Left lung (tissue), 10 donors: Measurements from ENCODE around the gene PLEKHA1. TPM values are rescaled to one million over a fixed set of nuclear protein-coding genes. Genes with fewer than 3 reads are reported as not detected.
A peak's percentile ranks its signal among the peaks of the same experiment; 100 is the strongest.

Experiments
- ATAC-seq: fragments of 200-7000 bp; cut with Tn5 transposase; one replicate; pipeline ENCODE4 v1.9.1; 2020; ENCODE audit warnings: moderate library complexity
- DNase-seq, 4 donors: peaks; one replicate each; pipeline ENCODE4 v3.0.0-alpha.2; 2013 to 2020
- H3K27ac ChIP-seq, 2 donors: fragments of 200-600 bp; sonication (generic) in 1 of 2; one replicate each; pipeline versions ENCODE4 v1.5.0 to v1.8.0; 2020 to 2021
- H3K27me3 ChIP-seq, 2 donors: fragments of 200-600 bp; sonication (generic) in 1 of 2; one replicate each; pipeline versions ENCODE4 v1.5.0 to v1.8.0; 2020 to 2021
- H3K36me3 ChIP-seq, 2 donors: fragments of 200-600 bp; sonication (generic) in 1 of 2; one replicate each; pipeline versions ENCODE4 v1.5.0 to v1.8.0; 2020 to 2021
- H3K4me1 ChIP-seq, 2 donors: fragments of 200-600 bp; one replicate each; pipeline ENCODE4 v1.8.0; 2021
- H3K4me3 ChIP-seq, 2 donors: fragments of 200-600 bp; sonication (generic) in 1 of 2; one replicate each; pipeline versions ENCODE4 v1.5.0 to v1.8.0; 2020 to 2021; ENCODE audit warnings: mild to moderate bottlenecking in 1 of 2
- H3K9me3 ChIP-seq, 2 donors: fragments of 200-600 bp; sonication (generic) in 1 of 2; one replicate each; pipeline versions ENCODE4 v1.5.0 to v1.8.0; 2020 to 2021
- intact Hi-C, 2 donors: fragments of 100-400 bp; cut with DNase I; formaldehyde crosslinking; loops; one replicate each; pipeline versions ENCODE4 v1.11.2 to v1.14.2; 2022
- polyA plus RNA-seq, 6 donors: library from polyadenylated mRNA; unstranded; fragments of 120-200 nt; gene quantifications; one replicate each; pipeline ENCODE4 v1.2.1, GENCODE V29; 2013; ENCODE audit not compliant: insufficient read length in 6 of 6
- total RNA-seq, 2 donors: library from RNA; stranded (reverse); fragmentation: NEBNext Ultra II Directional; extraction: Animal tissue kit (Norgen Biotek cat#: 25700); gene quantifications; one replicate each; pipeline ENCODE4 v1.2.1, GENCODE V29; 2021
- TF ChIP-seq, protein P1 (sequence below), 2 donors: fragments of 200-600 bp; sonication (generic) in 1 of 2; IDR thresholded peaks; one replicate each; pipeline versions ENCODE4 v1.5.0 to v1.8.0; 2021; ENCODE audit warnings: antibody characterized with exemption in 2 of 2
- donor health status: DM: no; HTN: yes; CAD: no.
- donor health status: DM: no; HTN: no; CAD: no.

Gene PLEKHA1
- total and polyA plus RNA-seq, 8 donors: 40.5 to 57.9 (median 43.4) TPM

DNA sequence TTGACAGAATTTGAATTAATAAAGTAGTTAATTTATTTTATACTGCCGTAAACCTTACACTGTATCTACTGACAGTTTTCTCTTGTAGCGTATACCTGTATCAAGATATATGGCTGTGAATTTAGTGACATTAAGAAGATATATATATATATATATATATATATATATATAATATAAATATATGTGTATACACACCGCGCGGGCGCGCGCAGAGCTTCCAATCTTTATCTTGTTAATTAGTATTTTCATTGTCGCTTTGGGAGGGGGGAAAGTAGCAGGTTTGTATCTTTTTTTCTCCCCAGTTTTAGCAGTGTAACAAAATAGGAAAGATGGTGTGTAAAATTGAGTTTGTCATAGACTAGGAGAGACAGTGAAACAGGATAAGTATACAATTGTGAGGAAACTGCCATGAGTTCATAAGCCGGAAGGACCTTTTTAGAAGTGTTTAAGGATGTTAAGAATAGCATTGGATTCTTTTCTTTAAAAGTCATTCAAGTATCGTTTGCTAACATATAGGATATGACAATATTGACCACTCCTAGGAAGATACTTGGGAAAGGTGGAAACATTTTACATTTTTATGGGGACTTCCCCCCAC is 2.0 kb downstream of the PLEKHA1 start:
- TF ChIP-seq, protein P1, sequence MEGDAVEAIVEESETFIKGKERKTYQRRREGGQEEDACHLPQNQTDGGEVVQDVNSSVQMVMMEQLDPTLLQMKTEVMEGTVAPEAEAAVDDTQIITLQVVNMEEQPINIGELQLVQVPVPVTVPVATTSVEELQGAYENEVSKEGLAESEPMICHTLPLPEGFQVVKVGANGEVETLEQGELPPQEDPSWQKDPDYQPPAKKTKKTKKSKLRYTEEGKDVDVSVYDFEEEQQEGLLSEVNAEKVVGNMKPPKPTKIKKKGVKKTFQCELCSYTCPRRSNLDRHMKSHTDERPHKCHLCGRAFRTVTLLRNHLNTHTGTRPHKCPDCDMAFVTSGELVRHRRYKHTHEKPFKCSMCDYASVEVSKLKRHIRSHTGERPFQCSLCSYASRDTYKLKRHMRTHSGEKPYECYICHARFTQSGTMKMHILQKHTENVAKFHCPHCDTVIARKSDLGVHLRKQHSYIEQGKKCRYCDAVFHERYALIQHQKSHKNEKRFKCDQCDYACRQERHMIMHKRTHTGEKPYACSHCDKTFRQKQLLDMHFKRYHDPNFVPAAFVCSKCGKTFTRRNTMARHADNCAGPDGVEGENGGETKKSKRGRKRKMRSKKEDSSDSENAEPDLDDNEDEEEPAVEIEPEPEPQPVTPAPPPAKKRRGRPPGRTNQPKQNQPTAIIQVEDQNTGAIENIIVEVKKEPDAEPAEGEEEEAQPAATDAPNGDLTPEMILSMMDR (IDR thresholded peaks at IDR 0.05): no peak
- intact Hi-C loops: no loop called here
- DNase-seq (no peak), ATAC-seq (no peak)
- Histone ChIP-seq H3K4me3 (peak overlapping the region; percentile 69 to 76), H3K27ac (peak overlapping the region; percentile 92 to 97), H3K36me3 (no peaks in the 10 kb centered on the region), H3K27me3 (peaks cover 0 to 47% of the 10 kb centered on the region in 2 donors), H3K4me1 (peaks cover 0 to 31% of the 10 kb centered on the region in 2 donors), H3K9me3 (no peaks in the 10 kb centered on the region)

DNA sequence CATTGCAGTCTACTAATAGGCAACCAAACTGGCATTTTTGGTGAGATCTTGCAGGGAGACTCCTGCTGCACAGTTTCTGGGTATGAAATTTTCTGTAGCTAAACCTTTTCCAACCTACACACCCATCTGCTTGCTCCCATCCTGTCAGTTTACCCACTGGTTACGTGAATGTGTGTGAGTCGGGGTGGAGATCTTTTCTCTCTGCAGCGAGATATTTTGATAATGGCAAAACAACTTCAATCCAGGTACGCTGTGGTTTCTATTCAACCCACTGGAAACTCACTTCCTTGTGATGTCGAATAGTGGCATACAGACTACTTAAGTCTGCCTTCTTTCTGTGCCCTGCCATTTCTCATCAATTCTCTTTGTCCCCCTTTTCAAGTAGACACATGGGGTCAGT is 4.5 kb downstream of the PLEKHA1 start:
- TF ChIP-seq, protein P1 (IDR thresholded peaks at IDR 0.05): no peak
- no peaks in the 10 kb centered on the region for H3K9me3 ChIP-seq
- H3K27me3 ChIP-seq: peaks cover 0 to 27% of the 10 kb centered on the region in 2 donors
- H3K4me1 ChIP-seq: peaks cover 0 to 26% of the 10 kb centered on the region in 2 donors
- no peak for DNase-seq
- H3K27ac ChIP-seq: no peak overlapping the region
- H3K4me3 ChIP-seq: no peak overlapping the region
- no peaks in the 10 kb centered on the region for H3K36me3 ChIP-seq
- intact Hi-C loops: no loop called here
- no peak for ATAC-seq

DNA sequence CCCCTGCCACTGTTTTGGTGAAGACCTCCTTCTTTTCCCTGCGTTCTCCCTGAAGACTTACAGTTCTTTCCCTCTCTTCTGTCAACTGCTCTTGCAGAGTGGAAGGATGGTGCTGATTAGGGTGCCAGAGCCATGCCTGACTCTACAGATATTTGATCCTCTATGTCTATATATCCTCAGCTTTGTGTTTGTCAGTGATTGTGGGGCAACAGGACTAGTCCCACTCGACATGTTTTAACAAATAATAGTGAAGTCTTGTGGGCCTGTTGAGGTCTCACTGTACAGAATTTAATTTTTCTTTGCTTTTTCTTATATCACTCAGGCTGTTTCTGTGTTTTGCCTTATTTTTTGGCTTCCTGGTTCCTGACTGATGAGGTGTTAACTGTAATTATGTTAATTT is 5.0 kb downstream of the PLEKHA1 start:
- TF ChIP-seq, protein P1 (IDR thresholded peaks at IDR 0.05): no peak
- Histone ChIP-seq H3K4me1 (peaks cover 0 to 24% of the 10 kb centered on the region in 2 donors), H3K4me3 (no peak overlapping the region), H3K9me3 (no peaks in the 10 kb centered on the region), H3K27me3 (peaks cover 0 to 23% of the 10 kb centered on the region in 2 donors), H3K27ac (no peak overlapping the region), H3K36me3 (no peaks in the 10 kb centered on the region)
- DNase-seq (no peak), ATAC-seq (no peak)
- intact Hi-C loops: no loop called here

DNA sequence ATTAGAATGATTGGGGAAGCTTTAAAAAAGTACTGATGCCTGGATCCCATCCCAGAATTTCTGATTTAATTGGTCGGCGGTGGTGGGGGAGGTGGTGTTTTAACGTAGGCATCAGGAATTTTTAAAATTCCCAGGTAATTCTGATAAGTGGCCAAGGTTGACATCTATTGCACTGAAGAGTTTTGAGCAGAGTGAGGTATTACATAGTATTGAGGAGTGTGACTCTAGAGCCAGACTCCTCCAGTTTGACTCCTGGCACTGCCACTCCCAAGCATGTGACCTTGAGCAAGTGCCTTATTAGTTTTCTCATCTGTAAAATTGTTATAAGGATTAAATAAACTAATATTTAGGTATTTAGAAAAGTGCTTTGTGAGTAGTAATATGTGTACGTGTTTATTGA is 6.2 kb downstream of the PLEKHA1 start:
- intact Hi-C loops: no loop called here
- peaks cover 0 to 19% of the 10 kb centered on the region in 2 donors for H3K4me1 ChIP-seq
- H3K9me3 ChIP-seq: no peaks in the 10 kb centered on the region
- DNase-seq (no peak), ATAC-seq (peak; percentile 58)
- no peak overlapping the region for H3K27ac ChIP-seq
- no peaks in the 10 kb centered on the region for H3K36me3 ChIP-seq
- H3K27me3 ChIP-seq: peaks cover 0 to 11% of the 10 kb centered on the region in 2 donors
- TF ChIP-seq, protein P1 (IDR thresholded peaks at IDR 0.05): no peak
- H3K4me3 ChIP-seq: no peak overlapping the region

DNA sequence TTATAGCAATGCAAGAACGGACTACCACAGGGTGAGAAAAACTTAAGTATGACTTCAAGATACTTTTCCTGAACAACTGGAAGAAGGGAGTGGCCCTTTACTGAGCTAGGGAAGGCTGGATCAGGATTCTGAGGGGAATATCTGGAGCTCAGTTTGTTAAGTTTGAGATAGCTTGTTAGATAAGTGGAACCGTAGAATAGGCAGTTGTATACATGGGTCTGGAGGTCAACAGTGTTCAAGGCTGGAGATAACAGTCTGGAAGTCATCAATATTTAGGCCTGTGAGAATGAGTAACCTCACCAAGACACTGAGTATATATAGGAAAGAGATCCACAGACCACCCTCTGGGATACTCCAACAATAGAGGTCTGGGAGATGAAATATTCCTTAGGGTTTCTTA is 7.2 kb downstream of the PLEKHA1 start:
- Histone ChIP-seq H3K4me1 (peaks cover 0 to 12% of the 10 kb centered on the region in 2 donors), H3K36me3 (no peaks in the 10 kb centered on the region), H3K27me3 (peaks cover 0 to 5% of the 10 kb centered on the region in 2 donors), H3K9me3 (no peaks in the 10 kb centered on the region), H3K27ac (no peak overlapping the region), H3K4me3 (no peak overlapping the region)
- DNase-seq (no peak), ATAC-seq (no peak)
- TF ChIP-seq, protein P1 (IDR thresholded peaks at IDR 0.05): no peak
- intact Hi-C loops: no loop called here
